Measurements from ENCODE around the gene ART5. TPM values are rescaled to one million over a fixed set of nuclear protein-coding genes. Genes with fewer than 3 reads are reported as not detected.

ART5 gene
- total RNA-seq (2014; rRNA removed) (not detected in 2 replicates), Bru-seq, nascent RNA (percentile 17 among the genes with signal in this experiment), BruChase-seq, experiment 1, labeled RNA remaining after a 6-hour chase (percentile 12 among the genes with signal in this experiment), BruChase-seq, experiment 2, labeled RNA remaining after a 2-hour chase (percentile 16 among the genes with signal in this experiment)
- long read RNA-seq = 0 reads

- H3K27ac ChIP-seq (ENCODE audit: low read length) = no peak within 1 kb of the TSS
These were observed at the start of gene ART5 for GRCh38 chr11:3641701-3642070. ART5 (minus strand) TSS chr11:3641992; CDS start chr11:3641862, 130 bp downstream.

GRCh38 chr11:3686751-3687150 is 45.0 kb upstream of the ART5 start:
- no peak overlapping the region for H3K4me3 ChIP-seq (ENCODE audit: low read length)
- H3K9me3 ChIP-seq (ENCODE audit: low read length) = no peaks in the 10 kb centered on the region
- no peaks in the 10 kb centered on the region for H3K79me2 ChIP-seq (ENCODE audit: low read length)
- ATAC-seq (no peak), DNase-seq (no peak)
- H2AFZ ChIP-seq (ENCODE audit: low read length) = no peak overlapping the region
- no peaks in the 10 kb centered on the region for H3K9me2 ChIP-seq (replicated peaks; ENCODE audit: low read length)
- intact Hi-C loops (cut with micrococcal nuclease) = no loop called here
- no peaks in the 10 kb centered on the region for H3F3A ChIP-seq (ENCODE audit: low read length, unreplicated experiment)
- BruUV-seq (replicated peaks) = no TSS peak
- ChIA-PET POLR2A (ENCODE audit: unreplicated experiment) (no interaction called here), CTCF (no interaction called here)
- no peaks in the 10 kb centered on the region for H4K20me1 ChIP-seq (ENCODE audit: low read length)
- TF ChIP-seq CTCF (conservative IDR thresholded peaks at IDR 0.05; ENCODE audit: low read depth, low read length) = no peak
- no peaks in the 10 kb centered on the region for H3K27me3 ChIP-seq (ENCODE audit: low read length)
- H3K9ac ChIP-seq (ENCODE audit: low read length) = no peak overlapping the region
- no peak overlapping the region for H3K27ac ChIP-seq (ENCODE audit: low read length)
- no peak overlapping the region for H3K4me2 ChIP-seq (ENCODE audit: low read length)
- H3K4me1 ChIP-seq (ENCODE audit: insufficient read depth, low read length) = no peaks in the 10 kb centered on the region
- H3K36me3 ChIP-seq (ENCODE audit: low read depth, low read length) = peaks cover 61% of the 10 kb centered on the region

More at GRCh38 chr11:3641701-3642070, at the start of gene ART5:
- POLR2A ChIA-PET (ENCODE audit: unreplicated experiment) = no interaction called here
- H3K4me3 ChIP-seq (ENCODE audit: low read length) = peak within 1 kb of the TSS; percentile 64
- H3K4me1 ChIP-seq (ENCODE audit: insufficient read depth, low read length) = peaks cover 12% of the 10 kb centered on the region
- no peaks in the 10 kb centered on the region for H3F3A ChIP-seq (ENCODE audit: low read length, unreplicated experiment)
- H3K4me2 ChIP-seq (ENCODE audit: low read length) = peak within 1 kb of the TSS; percentile 88
- no peaks in the 10 kb centered on the region for H4K20me1 ChIP-seq (ENCODE audit: low read length)
- no peaks in the 10 kb centered on the region for H3K9me2 ChIP-seq (replicated peaks; ENCODE audit: low read length)
- no peaks in the 10 kb centered on the region for H3K9me3 ChIP-seq (ENCODE audit: low read length)
- TF ChIP-seq CTCF (conservative IDR thresholded peaks at IDR 0.05; ENCODE audit: low read depth, low read length) (no peak), EZH2phosphoT487 (IDR thresholded peaks at IDR 0.05; ENCODE audit: borderline replicate concordance, low read length) (no peak), EZH2 (IDR thresholded peaks at IDR 0.05; ENCODE audit: low read length, unreplicated experiment) (no peak)
- peak within 1 kb of the TSS; percentile 83 for H2AFZ ChIP-seq (ENCODE audit: low read length)
- H3K27me3 ChIP-seq (ENCODE audit: low read length) = no peaks in the 10 kb centered on the region
- ATAC-seq = no peak
- CTCF ChIA-PET = no interaction called here
- no peaks in the 10 kb centered on the region for H3K36me3 ChIP-seq (ENCODE audit: low read depth, low read length)
- H3K79me2 ChIP-seq (ENCODE audit: low read length) = no peaks in the 10 kb centered on the region
- H3K9ac ChIP-seq (ENCODE audit: low read length) = peak within 1 kb of the TSS; percentile 37; the same call in 1 of the 2 replicates
- intact Hi-C loops (cut with micrococcal nuclease) = no loop called here
- no TSS peak for BruUV-seq (replicated peaks)
- no peak for DNase-seq

GRCh38 chr11:3685923-3686322 is 44.1 kb upstream of the ART5 start:
- POLR2A ChIA-PET (ENCODE audit: unreplicated experiment) = no interaction called here
- Histone ChIP-seq H2AFZ (ENCODE audit: low read length) (no peak overlapping the region), H3K9ac (ENCODE audit: low read length) (no peak overlapping the region), H3K27ac (ENCODE audit: low read length) (no peak overlapping the region), H3K79me2 (ENCODE audit: low read length) (no peaks in the 10 kb centered on the region), H3K4me1 (ENCODE audit: insufficient read depth, low read length) (no peaks in the 10 kb centered on the region), H3K9me3 (ENCODE audit: low read length) (no peaks in the 10 kb centered on the region), H3K27me3 (ENCODE audit: low read length) (no peaks in the 10 kb centered on the region), H3K4me3 (ENCODE audit: low read length) (no peak overlapping the region), H3K9me2 (replicated peaks; ENCODE audit: low read length) (no peaks in the 10 kb centered on the region), H4K20me1 (ENCODE audit: low read length) (no peaks in the 10 kb centered on the region), H3K4me2 (ENCODE audit: low read length) (no peak overlapping the region), H3F3A (ENCODE audit: low read length, unreplicated experiment) (no peaks in the 10 kb centered on the region), H3K36me3 (ENCODE audit: low read depth, low read length) (peaks cover 64% of the 10 kb centered on the region)
- intact Hi-C loops (cut with micrococcal nuclease) = no loop called here
- no peak for ATAC-seq
- TF ChIP-seq CTCF (conservative IDR thresholded peaks at IDR 0.05; ENCODE audit: low read depth, low read length) (no peak), EZH2 (IDR thresholded peaks at IDR 0.05; ENCODE audit: low read length, unreplicated experiment) (no peak), EZH2phosphoT487 (IDR thresholded peaks at IDR 0.05; ENCODE audit: borderline replicate concordance, low read length) (no peak)
- BruUV-seq (replicated peaks) = no TSS peak
- no peak for DNase-seq
- CTCF ChIA-PET = no interaction called here

Measured in PC-3 (cell line).